ACHN (cell line): ENCODE results near the gene ITGA1.
"Not testable (repeated sequence)": the region's sequence is repeated elsewhere in the genome, so short reads cannot be mapped to it uniquely, and the experiment has no call there.

Source experiments
- DNase-seq: peaks from one replicate; pipeline ENCODE4 v3.0.0-alpha.2; 2015
- in situ Hi-C: cut with HindIII; loops from 2 replicates; pipeline ENCODE4 v1.10.0; 2017; ENCODE audit warnings: low sequenced_read_pairs, low pct_ligation_motif_present, low pct_unique_long_range_greater_than_20kb

Gene ITGA1

GRCh38 chr5:52787600-52788504 is at the start of gene ITGA1, which contains the start of gene PELO:
TSS of gene ITGA1 (plus strand) at chr5:52787916. CDS start at chr5:52788354, 438 bp downstream.
TSS of gene PELO (plus strand) at chr5:52787916. CDS start at chr5:52800395, 12,479 bp downstream.
- in situ Hi-C loops, result no loop called here
- DNase-seq, result peak; percentile 83

DNA sequence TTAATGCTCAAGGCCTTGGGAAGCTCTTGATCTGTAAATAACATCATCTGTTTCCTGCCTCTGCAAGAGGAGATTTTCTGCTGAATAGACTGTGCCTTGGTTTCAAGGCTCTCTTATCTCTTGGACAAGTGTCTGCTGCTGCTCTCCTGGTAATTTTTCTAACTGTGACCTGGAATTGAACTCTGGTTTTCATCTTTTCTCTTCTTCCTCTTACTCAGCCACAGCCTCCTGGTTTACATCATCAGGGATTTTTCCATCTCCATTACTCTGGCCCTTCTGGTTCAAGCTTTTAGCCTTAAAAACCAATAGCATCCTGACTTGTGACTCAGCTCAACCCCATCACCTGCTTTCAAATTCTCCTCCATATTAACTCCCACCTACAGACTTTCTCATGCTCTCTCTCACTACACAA is 49.6 kb upstream of the ITGA1 start:
- no peak for DNase-seq
- in situ Hi-C loops, result no loop called here

DNA sequence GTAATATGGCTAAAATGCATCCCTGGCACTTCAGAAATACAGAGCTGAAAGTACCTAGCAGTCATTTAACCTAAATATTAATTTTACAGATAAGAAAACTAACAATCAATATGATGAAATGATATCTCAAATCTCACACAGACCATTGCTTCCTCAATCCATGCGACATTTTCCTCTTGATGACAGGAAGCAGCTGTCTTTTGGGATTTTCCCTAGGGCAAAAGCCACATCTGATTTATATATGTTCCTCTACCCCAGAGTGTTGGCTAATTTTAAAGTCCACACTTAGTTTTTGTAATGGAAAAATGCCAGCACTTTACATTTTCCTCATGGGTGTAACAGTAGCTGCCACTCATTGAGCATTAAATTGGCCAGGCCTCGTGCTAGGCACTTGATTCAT is 47.7 kb upstream of the ITGA1 start:
- no peak for DNase-seq
- in situ Hi-C loops, result no loop called here

GRCh38 chr5:52743012-52743411 is 44.7 kb upstream of the ITGA1 start:
- DNase-seq, result no peak
- in situ Hi-C loops, result no loop called here

DNA sequence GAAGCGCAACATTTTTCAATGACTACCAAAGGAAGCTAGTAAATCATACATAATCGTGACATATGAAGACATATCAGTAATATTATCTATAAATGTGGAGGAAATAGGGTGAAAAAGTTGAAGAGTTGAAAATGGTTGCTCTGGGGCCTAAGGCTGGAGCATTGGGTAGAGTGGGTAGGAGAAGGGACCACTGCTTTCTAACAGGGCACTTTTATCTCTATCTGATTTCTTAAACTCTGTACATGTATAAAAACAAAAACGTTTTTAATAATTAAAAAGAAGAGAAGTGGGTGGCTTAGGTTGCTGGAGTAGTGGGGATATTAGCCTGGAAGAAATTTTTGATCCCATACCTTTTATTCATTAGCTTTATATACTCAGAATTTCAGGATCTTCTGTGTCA is 44.2 kb upstream of the ITGA1 start:
- DNase-seq, result no peak
- in situ Hi-C loops, result no loop called here

DNA sequence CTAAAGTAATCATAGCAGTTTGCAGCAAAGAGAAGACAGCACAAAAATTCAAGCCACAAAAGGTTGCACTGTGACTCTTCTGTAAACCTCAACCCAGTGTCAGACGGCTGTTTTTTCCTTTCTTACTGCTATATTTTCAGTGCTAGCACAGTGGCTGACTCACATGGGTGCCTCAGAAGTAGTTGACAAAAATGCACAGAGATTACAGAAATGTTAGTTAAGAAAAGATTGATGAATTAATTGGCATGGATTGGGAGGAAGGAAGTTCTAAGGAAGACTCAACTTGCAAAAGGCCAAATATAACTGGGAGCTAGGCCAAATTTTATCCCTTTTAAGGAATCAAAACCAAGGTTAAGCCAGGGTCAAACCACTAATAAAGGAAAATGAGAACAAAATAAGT is 43.7 kb upstream of the ITGA1 start:
- DNase-seq, result no peak
- in situ Hi-C loops, result no loop called here

DNA sequence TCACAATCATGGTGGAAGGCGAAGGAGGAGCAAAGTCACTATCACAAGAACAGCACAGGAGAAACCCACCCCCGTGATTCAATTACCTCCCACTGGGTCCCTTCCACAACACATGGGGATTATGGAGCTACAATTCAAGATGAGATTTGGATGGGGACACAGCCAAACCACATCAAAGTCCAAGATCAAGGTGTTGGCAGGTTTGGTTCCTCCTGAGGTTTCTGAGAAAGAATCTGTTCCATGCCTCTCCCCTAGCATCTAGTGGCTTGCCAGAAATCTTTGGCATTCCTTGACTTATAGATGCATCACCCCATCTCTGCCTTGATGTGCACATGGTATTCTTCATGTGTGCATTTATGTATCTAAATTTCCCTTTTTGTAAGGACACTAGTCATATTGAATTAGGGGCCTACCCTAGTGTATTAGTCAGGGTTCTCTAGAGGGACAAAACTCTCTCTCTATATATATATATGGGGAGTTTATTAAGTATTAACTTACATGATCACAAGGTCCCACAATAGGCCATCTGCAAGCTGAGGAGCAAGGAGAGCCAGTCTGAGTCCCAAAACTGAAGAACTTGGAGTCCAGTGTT is 42.8 kb upstream of the ITGA1 start:
- DNase-seq, in situ Hi-C loops: not testable (repeated sequence)

DNA sequence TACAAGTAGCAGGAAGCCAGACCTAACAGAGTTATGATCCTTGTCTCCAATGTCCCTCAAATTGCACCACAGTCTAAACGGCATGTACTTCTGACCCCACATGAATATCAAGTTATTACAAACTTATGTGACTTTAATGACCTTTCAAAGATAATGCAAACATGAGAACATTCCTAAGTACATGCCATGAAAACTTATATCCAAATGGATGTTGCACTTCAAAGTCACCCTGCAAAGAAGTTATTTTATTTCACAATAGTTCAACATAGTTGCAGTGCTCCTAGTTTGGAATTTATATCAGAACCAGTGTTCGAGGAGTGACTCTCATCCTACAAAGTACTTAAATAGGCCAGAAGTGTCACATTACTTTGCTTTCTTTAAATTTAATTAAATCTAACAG is 41.2 kb upstream of the ITGA1 start:
- no peak for DNase-seq
- in situ Hi-C loops, result no loop called here

DNA sequence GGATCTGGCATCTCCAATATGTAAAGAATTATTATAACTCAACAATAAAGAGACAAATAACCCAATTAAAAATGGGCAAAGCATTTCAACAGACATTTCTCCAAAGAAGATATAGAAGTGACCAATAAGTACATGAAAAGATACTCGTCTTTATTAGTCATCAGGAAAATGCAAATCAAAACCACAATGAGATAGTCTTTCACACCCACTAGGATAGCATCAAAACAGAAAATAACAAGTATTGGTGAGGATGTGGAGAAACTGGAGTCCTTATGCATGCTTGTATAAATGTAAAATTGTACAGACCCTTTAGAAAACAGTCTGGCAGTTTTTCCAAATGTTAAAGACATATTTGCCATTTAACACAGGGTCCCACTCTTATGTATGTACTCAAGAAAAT is 39.1 kb upstream of the ITGA1 start:
- in situ Hi-C loops, result no loop called here
- DNase-seq, result no peak

- DNase-seq, result no peak
- in situ Hi-C loops, result no loop called here
These were observed 38.0 kb upstream of the ITGA1 start for GRCh38 chr5:52749666-52750065.

- no peak for DNase-seq
- in situ Hi-C loops, result no loop called here
These were observed 36.6 kb upstream of the ITGA1 start for GRCh38 chr5:52751137-52751536.

- in situ Hi-C loops, result no loop called here
- DNase-seq, result no peak
These were observed 33.7 kb upstream of the ITGA1 start for GRCh38 chr5:52754051-52754450.

- no peak for DNase-seq
These were observed 30.2 kb upstream of the ITGA1 start for GRCh38 chr5:52757527-52757926.

DNA sequence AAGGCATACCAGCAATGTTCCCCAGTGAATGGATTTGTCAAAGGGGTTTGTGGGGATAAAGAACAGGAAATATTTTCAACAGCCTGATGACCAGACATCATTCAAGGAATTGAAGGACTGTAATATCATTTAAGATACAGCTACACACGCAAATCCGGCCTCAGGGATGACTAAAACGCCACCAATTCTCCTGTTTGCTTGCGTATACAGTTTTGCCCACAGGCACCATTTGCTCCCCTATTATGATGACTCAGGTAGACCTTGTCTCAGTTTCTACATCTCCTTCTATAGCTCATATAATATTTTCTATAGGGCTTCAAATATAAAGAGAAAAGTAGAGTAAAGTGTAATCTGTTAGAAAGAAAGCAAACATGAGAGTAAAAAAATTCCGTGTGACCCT is 29.7 kb upstream of the ITGA1 start:
- DNase-seq, result no peak
- in situ Hi-C loops, result no loop called here

More at GRCh38 chr5:52757527-52757926, 30.2 kb upstream of the ITGA1 start:
- in situ Hi-C loops, result no loop called here

DNA sequence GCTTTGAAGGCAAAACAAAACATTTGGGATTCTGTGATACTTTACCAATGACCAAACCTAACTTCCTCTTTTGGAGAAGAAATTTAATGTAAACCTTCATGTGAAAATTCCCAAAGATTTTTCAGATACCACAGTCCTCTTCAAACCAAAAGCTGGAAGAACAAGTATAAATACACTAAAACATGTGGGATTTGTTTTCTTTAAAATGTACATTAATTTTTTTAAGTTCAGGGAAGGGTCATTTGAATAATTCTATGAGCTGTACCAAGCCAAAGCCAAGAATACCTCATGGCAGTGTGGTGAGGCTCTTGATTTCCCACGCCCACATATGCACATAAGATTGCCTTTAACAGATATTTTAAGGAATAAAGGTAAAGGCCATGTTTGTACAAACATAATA is 28.4 kb upstream of the ITGA1 start:
- no peak for DNase-seq
- in situ Hi-C loops, result no loop called here

GRCh38 chr5:52760695-52761366 is 26.9 kb upstream of the ITGA1 start:
- no peak for DNase-seq
- in situ Hi-C loops, result no loop called here

GRCh38 chr5:52767217-52767743 is 20.4 kb upstream of the ITGA1 start:
- no peak for DNase-seq
- in situ Hi-C loops, result no loop called here

- DNase-seq, result no peak
- in situ Hi-C loops, result no loop called here
These were observed 19.8 kb upstream of the ITGA1 start for GRCh38 chr5:52767766-52768480.

DNA sequence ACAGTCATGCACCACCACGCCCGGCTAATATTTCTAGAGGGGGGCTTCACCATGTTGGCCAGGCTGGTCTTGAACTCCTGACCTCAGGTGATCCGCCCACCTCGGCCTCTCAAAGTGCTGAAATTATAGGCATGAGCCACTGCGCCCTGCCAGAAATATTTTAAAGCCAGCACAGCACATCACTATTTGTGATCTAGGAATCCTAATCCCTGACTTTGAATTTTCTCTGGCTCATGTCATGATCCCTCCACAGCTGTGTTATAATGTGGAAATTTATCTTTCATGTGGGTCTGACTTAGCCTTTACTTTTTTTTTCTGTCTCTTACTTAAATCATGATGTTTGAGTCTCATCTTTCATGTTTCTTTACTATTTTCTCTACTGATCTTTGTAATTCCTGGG is 18.7 kb upstream of the ITGA1 start:
- DNase-seq, result no peak
- in situ Hi-C loops, result no loop called here
